SK-N-SH (cell line): ENCODE results near the gene HYAL2.

Source experiments
- CHD2 ChIP-seq: fragments of 150-350 bp; IDR thresholded peaks from 2 replicates; pipeline ENCODE4 v1.6.1; 2018; ENCODE audit warnings: low read length; ENCODE audit not compliant: partially characterized antibody
- CTCF ChIP-seq: fragments of 200-600 bp; sonication (generic); IDR thresholded peaks from 2 replicates; pipeline ENCODE4 v1.6.1; 2017; ENCODE audit warnings: antibody characterized with exemption, mild to moderate bottlenecking, moderate library complexity
- EP300 ChIP-seq, 2 experiments: IDR thresholded peaks; 2 replicates each; pipeline versions ENCODE4 v1.4.0 to v1.6.1; 2012; ENCODE audit warnings: borderline replicate concordance in 1 of 2, low read depth in 1 of 2, low read length in 1 of 2
- MAX ChIP-seq: IDR thresholded peaks from 2 replicates; pipeline ENCODE4 v1.4.0; 2012; ENCODE audit warnings: low read depth
- POLR2AphosphoS5 ChIP-seq: IDR thresholded peaks from 2 replicates; pipeline ENCODE4 v1.6.1; 2012; ENCODE audit warnings: low read depth, low read length
- RAD21 ChIP-seq: IDR thresholded peaks from 2 replicates; pipeline ENCODE4 v1.6.1; 2012; ENCODE audit warnings: mild to moderate bottlenecking, low read length
- REST ChIP-seq: IDR thresholded peaks from 2 replicates; pipeline ENCODE4 v1.6.1; 2012; ENCODE audit warnings: mild to moderate bottlenecking, low read depth, low read length, moderate library complexity
- RXRA ChIP-seq: IDR thresholded peaks from 2 replicates; pipeline ENCODE4 v1.4.0; 2012; ENCODE audit warnings: low read depth, mild to moderate bottlenecking, borderline replicate concordance
- SIN3A ChIP-seq: IDR thresholded peaks from 2 replicates; pipeline ENCODE4 v1.6.1; 2012; ENCODE audit warnings: low read depth, mild to moderate bottlenecking, low read length, moderate library complexity, borderline replicate concordance
- TAF1 ChIP-seq: IDR thresholded peaks from 2 replicates; pipeline ENCODE4 v1.6.1; 2012; ENCODE audit warnings: low read depth, mild to moderate bottlenecking, low read length, moderate library complexity, borderline replicate concordance
- TEAD4 ChIP-seq: IDR thresholded peaks from 2 replicates; pipeline ENCODE4 v1.4.0; 2012; ENCODE audit warnings: mild to moderate bottlenecking, borderline replicate concordance; ENCODE audit not compliant: insufficient read depth
- USF2 ChIP-seq: fragments of 150-350 bp; IDR thresholded peaks from 2 replicates; pipeline ENCODE4 v1.6.1; 2017; ENCODE audit warnings: antibody characterized with exemption, low read length, low read depth, borderline replicate concordance

GRCh38 chr3:50327129-50327528 is 4.6 kb upstream of the HYAL2 start:
- TF ChIP-seq TAF1 (no peak), CTCF (no peak), CHD2 (no peak), REST (no peak), USF2 (no peak), TEAD4 (no peak), EP300 (IDR thresholded peaks at IDR 0.05; ENCODE audit: borderline replicate concordance in 1 of 2, low read depth in 1 of 2, low read length in 1 of 2) (no peak), RXRA (no peak), MAX (no peak), POLR2AphosphoS5 (no peak), SIN3A (no peak), RAD21 (no peak)
